GM12878 (cell line): ENCODE results near the gene ATP6V1A. TPM values are rescaled to one million over a fixed set of nuclear protein-coding genes. Genes with fewer than 3 reads are reported as not detected.

ENCODE experiments used
- ATF7 ChIP-seq: fragments of 450-650 bp; IDR thresholded peaks from 2 replicates; pipeline ENCODE4 v1.6.1; 2016; ENCODE audit warnings: low read depth, mild to moderate bottlenecking
- BHLHE40 ChIP-seq, 2 experiments: fragments of 450-650 bp in 1 of 2; IDR thresholded peaks; 2 replicates each; pipeline ENCODE4 v1.6.1; 2011 to 2017; ENCODE audit warnings: low read depth in 2 of 2, borderline replicate concordance in 1 of 2, improper control_type of control experiment in 1 of 2, low read length in 1 of 2, mild to moderate bottlenecking in 1 of 2
- CBX3 ChIP-seq: fragments of 200-600 bp; sonication (generic); IDR thresholded peaks from 2 replicates; pipeline ENCODE4 v1.6.1; 2016; ENCODE audit warnings: low read depth, borderline replicate concordance
- HCFC1 ChIP-seq: fragments of 150-350 bp; IDR thresholded peaks from 2 replicates; pipeline ENCODE4 v1.6.1; 2014; ENCODE audit warnings: low read length
- HDGF ChIP-seq: fragments of 450-650 bp; IDR thresholded peaks from 2 replicates; pipeline ENCODE4 v1.6.1; 2016; ENCODE audit warnings: antibody characterized with exemption
- KLF5 ChIP-seq: fragments of 450-650 bp; IDR thresholded peaks from 2 replicates; pipeline ENCODE4 v1.6.1; 2014; ENCODE audit warnings: mild to moderate bottlenecking; ENCODE audit not compliant: partially characterized antibody
- MYB ChIP-seq: fragments of 150-350 bp; IDR thresholded peaks from 2 replicates; pipeline ENCODE4 v1.6.1; 2014; ENCODE audit warnings: mild to moderate bottlenecking, low read depth, low read length, borderline replicate concordance
- NFYA ChIP-seq: IDR thresholded peaks from 2 replicates; pipeline ENCODE4 v1.6.1; 2011; ENCODE audit warnings: low read depth, mild to moderate bottlenecking, low read length, improper control_type of control experiment, borderline replicate concordance
- NR2C1 ChIP-seq: fragments of 450-650 bp; IDR thresholded peaks from 2 replicates; pipeline ENCODE4 v1.6.1; 2017; ENCODE audit warnings: antibody characterized with exemption, mild to moderate bottlenecking, moderate library complexity
- PAX8 ChIP-seq: fragments of 450-650 bp; IDR thresholded peaks from 2 replicates; pipeline ENCODE4 v1.6.1; 2017; ENCODE audit warnings: mild to moderate bottlenecking, moderate library complexity
- PML ChIP-seq: IDR thresholded peaks from 2 replicates; pipeline ENCODE4 v1.6.1; 2012; ENCODE audit warnings: low read length, inconsistent platforms
- RAD21 ChIP-seq: IDR thresholded peaks from 2 replicates; pipeline ENCODE4 v1.6.1; 2011; ENCODE audit warnings: mild to moderate bottlenecking, low read depth, low read length, moderate library complexity; ENCODE audit not compliant: insufficient read depth
- RBBP5 ChIP-seq: fragments of 200-600 bp; sonication (generic); conservative IDR thresholded peaks from 2 replicates; pipeline ENCODE4 v1.6.1; 2016
- RUNX3 ChIP-seq: IDR thresholded peaks from 2 replicates; pipeline ENCODE4 v1.6.1; 2012; ENCODE audit warnings: low read length, inconsistent platforms
- SIN3A ChIP-seq: IDR thresholded peaks from 2 replicates; pipeline ENCODE4 v1.6.1; 2012; ENCODE audit warnings: low read depth, low read length, improper control_type of control experiment
- SIX5 ChIP-seq: IDR thresholded peaks from 2 replicates; pipeline ENCODE4 v1.6.1; 2011; ENCODE audit warnings: mild to moderate bottlenecking, low read depth, low read length, moderate library complexity; ENCODE audit not compliant: severe bottlenecking
- SMAD5 ChIP-seq: IDR thresholded peaks from 2 replicates; pipeline ENCODE4 v1.6.1; 2016; ENCODE audit warnings: antibody characterized with exemption, low read depth
- SMC3 ChIP-seq: IDR thresholded peaks from 2 replicates; pipeline ENCODE4 v1.6.1; 2011; ENCODE audit warnings: low read length, improper control_type of control experiment, borderline replicate concordance
- SPI1 ChIP-seq: IDR thresholded peaks from 2 replicates; pipeline ENCODE4 v1.6.1; 2011; ENCODE audit warnings: low read depth, mild to moderate bottlenecking, low read length, moderate library complexity, borderline replicate concordance; ENCODE audit not compliant: insufficient read depth
- TAF1 ChIP-seq: IDR thresholded peaks from 2 replicates; pipeline ENCODE4 v1.6.1; 2011; ENCODE audit warnings: mild to moderate bottlenecking, low read depth, low read length, borderline replicate concordance
- YY1 ChIP-seq: IDR thresholded peaks from 2 replicates; pipeline ENCODE4 v1.6.1; 2011; ENCODE audit warnings: low read depth, mild to moderate bottlenecking, low read length
- polyA plus RNA-seq, 11 experiments: library from polyadenylated mRNA; depleted of rRNA in 4 of 11; unstranded in 6 of 11; stranded (reverse) in 5 of 11; fragments of >200 nt; fragmentation: Nextera tagmentation in 4 of 11; fragmentation: Illumina TruSeq in 1 of 11; extraction: Ambion mirVana in 4 of 11; extraction: Trizol in 1 of 11; gene quantifications; 1 replicate in 1 of 11; 2 replicates in 10 of 11; pipeline versions ENCODE4 v1.2.1 to v1.2.3, GENCODE V29; 2011 to 2016; ENCODE audit warnings: inconsistent platforms in 2 of 11, missing spikeins in 2 of 11, low read depth in 1 of 11
- total RNA-seq, 4 experiments: library from RNA; depleted of rRNA in 3 of 4; stranded (reverse); fragments of >200 nt in 3 of 4; fragmentation: Illumina TruSeq in 1 of 4; extraction: Trizol in 1 of 4; gene quantifications; 2 replicates each; pipeline versions ENCODE4 v1.2.1 to v1.2.3, GENCODE V29; 2013 to 2021
- TF ChIP-seq, protein P1 (sequence below): fragments of 450-650 bp; IDR thresholded peaks from 2 replicates; pipeline ENCODE4 v1.6.1; 2017; ENCODE audit warnings: mild to moderate bottlenecking, moderate library complexity
- TF ChIP-seq, protein P2 (sequence below): IDR thresholded peaks from 2 replicates; pipeline ENCODE4 v1.6.1; 2012; ENCODE audit warnings: low read depth, low read length, improper control_type of control experiment
- TF ChIP-seq, protein P3 (sequence below): IDR thresholded peaks from 2 replicates; pipeline ENCODE4 v1.6.1; 2011; ENCODE audit warnings: low read depth, mild to moderate bottlenecking, low read length, moderate library complexity, borderline replicate concordance; ENCODE audit errors: extremely low read depth
- TF ChIP-seq, protein P4 (sequence below): fragments of 450-650 bp; formaldehyde crosslinking; IDR thresholded peaks from 2 replicates; pipeline ENCODE4 v1.4.0; 2022; ENCODE audit warnings: mild to moderate bottlenecking, moderate library complexity

The ATP6V1A gene
- total and polyA plus RNA-seq, 10 of the 15 experiments (the other 5 are each of a cell fraction or from before 2014, with no cell fraction given), result 22.4 to 65.8 (median 47.7) TPM

DNA sequence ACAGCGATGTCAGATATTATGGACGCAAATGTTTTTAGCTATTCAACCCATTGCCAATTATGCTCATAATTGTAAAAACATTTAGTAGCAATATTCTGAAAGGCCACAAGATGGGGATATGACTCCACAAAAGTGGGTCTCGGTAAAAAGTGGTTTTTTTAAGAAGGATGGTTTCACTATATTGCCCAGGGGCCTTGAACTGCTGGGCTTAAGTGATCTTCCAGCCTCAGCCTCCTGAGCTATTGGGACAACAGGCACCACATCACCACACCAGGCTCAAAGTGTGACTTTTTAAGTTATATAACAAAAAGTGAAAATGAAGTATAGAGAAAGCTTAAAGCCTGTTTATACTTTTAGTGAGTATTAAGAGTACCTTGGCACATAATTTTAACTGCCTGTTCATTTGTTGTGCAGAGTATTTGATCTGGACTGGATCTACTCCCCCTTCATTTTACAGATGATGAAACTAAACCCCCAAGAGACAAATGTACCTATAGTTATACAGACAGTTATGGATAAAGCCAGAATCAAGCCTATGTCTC lies 10.2 kb upstream of the ATP6V1A start (continued):
- TF ChIP-seq NFYA (no peak), NR2C1 (no peak), HCFC1 (no peak), ATF7 (no peak), CBX3 (no peak), MYB (no peak), SMC3 (peak; percentile 73; the same call in 1 of the 2 replicates), BHLHE40 (IDR thresholded peaks at IDR 0.05; ENCODE audit: borderline replicate concordance in 1 of 2, low read depth in 2 of 2, low read length in 1 of 2) (no peak), SPI1 (no peak), SMAD5 (no peak), SIX5 (no peak), YY1 (0 out of 2 replicates have a peak, but pooled peaks have one; percentile 25), TAF1 (no peak), HDGF (no peak), RBBP5 (no peak), RAD21 (peak; percentile 95), KLF5 (no peak), PML (no peak), SIN3A (no peak), RUNX3 (peak; percentile 52; the same call in 1 of the 2 replicates), PAX8 (no peak)
- TF ChIP-seq, protein P1, sequence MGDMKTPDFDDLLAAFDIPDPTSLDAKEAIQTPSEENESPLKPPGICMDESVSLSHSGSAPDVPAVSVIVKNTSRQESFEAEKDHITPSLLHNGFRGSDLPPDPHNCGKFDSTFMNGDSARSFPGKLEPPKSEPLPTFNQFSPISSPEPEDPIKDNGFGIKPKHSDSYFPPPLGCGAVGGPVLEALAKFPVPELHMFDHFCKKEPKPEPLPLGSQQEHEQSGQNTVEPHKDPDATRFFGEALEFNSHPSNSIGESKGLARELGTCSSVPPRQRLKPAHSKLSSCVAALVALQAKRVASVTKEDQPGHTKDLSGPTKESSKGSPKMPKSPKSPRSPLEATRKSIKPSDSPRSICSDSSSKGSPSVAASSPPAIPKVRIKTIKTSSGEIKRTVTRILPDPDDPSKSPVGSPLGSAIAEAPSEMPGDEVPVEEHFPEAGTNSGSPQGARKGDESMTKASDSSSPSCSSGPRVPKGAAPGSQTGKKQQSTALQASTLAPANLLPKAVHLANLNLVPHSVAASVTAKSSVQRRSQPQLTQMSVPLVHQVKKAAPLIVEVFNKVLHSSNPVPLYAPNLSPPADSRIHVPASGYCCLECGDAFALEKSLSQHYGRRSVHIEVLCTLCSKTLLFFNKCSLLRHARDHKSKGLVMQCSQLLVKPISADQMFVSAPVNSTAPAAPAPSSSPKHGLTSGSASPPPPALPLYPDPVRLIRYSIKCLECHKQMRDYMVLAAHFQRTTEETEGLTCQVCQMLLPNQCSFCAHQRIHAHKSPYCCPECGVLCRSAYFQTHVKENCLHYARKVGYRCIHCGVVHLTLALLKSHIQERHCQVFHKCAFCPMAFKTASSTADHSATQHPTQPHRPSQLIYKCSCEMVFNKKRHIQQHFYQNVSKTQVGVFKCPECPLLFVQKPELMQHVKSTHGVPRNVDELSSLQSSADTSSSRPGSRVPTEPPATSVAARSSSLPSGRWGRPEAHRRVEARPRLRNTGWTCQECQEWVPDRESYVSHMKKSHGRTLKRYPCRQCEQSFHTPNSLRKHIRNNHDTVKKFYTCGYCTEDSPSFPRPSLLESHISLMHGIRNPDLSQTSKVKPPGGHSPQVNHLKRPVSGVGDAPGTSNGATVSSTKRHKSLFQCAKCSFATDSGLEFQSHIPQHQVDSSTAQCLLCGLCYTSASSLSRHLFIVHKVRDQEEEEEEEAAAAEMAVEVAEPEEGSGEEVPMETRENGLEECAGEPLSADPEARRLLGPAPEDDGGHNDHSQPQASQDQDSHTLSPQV, result no peak
- TF ChIP-seq, protein P2, sequence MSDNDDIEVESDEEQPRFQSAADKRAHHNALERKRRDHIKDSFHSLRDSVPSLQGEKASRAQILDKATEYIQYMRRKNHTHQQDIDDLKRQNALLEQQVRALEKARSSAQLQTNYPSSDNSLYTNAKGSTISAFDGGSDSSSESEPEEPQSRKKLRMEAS, result no peak
- TF ChIP-seq, protein P3, sequence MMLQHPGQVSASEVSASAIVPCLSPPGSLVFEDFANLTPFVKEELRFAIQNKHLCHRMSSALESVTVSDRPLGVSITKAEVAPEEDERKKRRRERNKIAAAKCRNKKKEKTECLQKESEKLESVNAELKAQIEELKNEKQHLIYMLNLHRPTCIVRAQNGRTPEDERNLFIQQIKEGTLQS, result no peak
- TF ChIP-seq, protein P4, sequence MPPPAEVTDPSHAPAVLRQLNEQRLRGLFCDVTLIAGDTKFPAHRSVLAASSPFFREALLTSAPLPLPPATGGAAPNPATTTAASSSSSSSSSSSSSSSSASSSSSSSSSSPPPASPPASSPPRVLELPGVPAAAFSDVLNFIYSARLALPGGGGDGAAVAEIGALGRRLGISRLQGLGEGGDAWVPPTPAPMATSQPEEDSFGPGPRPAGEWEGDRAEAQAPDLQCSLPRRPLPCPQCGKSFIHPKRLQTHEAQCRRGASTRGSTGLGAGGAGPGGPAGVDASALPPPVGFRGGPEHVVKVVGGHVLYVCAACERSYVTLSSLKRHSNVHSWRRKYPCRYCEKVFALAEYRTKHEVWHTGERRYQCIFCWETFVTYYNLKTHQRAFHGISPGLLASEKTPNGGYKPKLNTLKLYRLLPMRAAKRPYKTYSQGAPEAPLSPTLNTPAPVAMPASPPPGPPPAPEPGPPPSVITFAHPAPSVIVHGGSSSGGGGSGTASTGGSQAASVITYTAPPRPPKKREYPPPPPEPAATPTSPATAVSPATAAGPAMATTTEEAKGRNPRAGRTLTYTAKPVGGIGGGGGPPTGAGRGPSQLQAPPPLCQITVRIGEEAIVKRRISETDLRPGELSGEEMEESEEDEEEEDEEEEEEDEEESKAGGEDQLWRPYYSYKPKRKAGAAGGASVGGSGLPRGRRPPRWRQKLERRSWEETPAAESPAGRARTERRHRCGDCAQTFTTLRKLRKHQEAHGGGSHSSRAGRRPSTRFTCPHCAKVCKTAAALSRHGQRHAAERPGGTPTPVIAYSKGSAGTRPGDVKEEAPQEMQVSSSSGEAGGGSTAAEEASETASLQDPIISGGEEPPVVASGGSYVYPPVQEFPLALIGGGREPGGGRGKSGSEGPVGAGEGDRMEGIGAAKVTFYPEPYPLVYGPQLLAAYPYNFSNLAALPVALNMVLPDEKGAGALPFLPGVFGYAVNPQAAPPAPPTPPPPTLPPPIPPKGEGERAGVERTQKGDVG, result no peak
